Peyer's patch (tissue), 4 donors: Measurements from ENCODE around the gene SWAP70. TPM values are rescaled to one million over a fixed set of nuclear protein-coding genes. Genes with fewer than 3 reads are reported as not detected.
"Not testable (repeated sequence)": the region's sequence is repeated elsewhere in the genome, so short reads cannot be mapped to it uniquely, and the experiment has no call there.

Experiments used
- DNase-seq, 3 donors: peaks; one replicate each; pipeline ENCODE4 v3.0.0-alpha.2; 2017 to 2019
- H3K27ac ChIP-seq, 4 donors: fragments of 200-600 bp; sonication (generic); one replicate each; pipeline ENCODE4 v1.5.1; 2016 to 2019
- H3K27me3 ChIP-seq, 2 donors: fragments of 200-600 bp; sonication (generic); one replicate each; pipeline ENCODE4 v1.5.1; 2019
- H3K36me3 ChIP-seq, 3 donors: fragments of 200-600 bp; sonication (generic); one replicate each; pipeline ENCODE4 v1.5.1; 2016 to 2019
- H3K4me1 ChIP-seq, 4 donors: fragments of 200-600 bp; sonication (generic); one replicate each; pipeline ENCODE4 v1.5.1; 2016 to 2019
- H3K4me3 ChIP-seq, 4 donors: fragments of 200-600 bp; sonication (generic); 1 replicate in 3 of 4; 2 replicates in 1 of 4; pipeline ENCODE4 v1.5.1; 2016 to 2019; ENCODE audit warnings: mild to moderate bottlenecking in 1 of 4
- H3K9me3 ChIP-seq, 4 donors: fragments of 200-600 bp; sonication (generic); one replicate each; pipeline ENCODE4 v1.5.1; 2016 to 2019; ENCODE audit warnings: mild to moderate bottlenecking in 1 of 4
- POLR2A ChIP-seq, 2 donors: fragments of 450-650 bp; IDR thresholded peaks; one replicate each; pipeline ENCODE4 v1.5.1; 2017; ENCODE audit warnings: antibody characterized with exemption in 2 of 2, mild to moderate bottlenecking in 2 of 2, moderate library complexity in 2 of 2
- total RNA-seq, 4 donors: library from RNA; depleted of rRNA; stranded (reverse); fragments of >200 nt; gene quantifications; one replicate each; pipeline ENCODE4 v1.1.0, GENCODE V29; 2016
- TF ChIP-seq, protein P1 (sequence below), 6 experiments: fragments of 450-650 bp in 4 of 6; fragments of 200-600 bp in 2 of 6; sonication (generic) in 1 of 6; IDR thresholded peaks; one replicate each; pipeline ENCODE4 v1.5.1; 2017 to 2019; ENCODE audit warnings: antibody characterized with exemption in 6 of 6, mild to moderate bottlenecking in 3 of 6, moderate library complexity in 1 of 6

SWAP70 gene
- total RNA-seq, 4 donors from 2014 or later, result 16.8 to 62.7 (median 26.1) TPM

DNA sequence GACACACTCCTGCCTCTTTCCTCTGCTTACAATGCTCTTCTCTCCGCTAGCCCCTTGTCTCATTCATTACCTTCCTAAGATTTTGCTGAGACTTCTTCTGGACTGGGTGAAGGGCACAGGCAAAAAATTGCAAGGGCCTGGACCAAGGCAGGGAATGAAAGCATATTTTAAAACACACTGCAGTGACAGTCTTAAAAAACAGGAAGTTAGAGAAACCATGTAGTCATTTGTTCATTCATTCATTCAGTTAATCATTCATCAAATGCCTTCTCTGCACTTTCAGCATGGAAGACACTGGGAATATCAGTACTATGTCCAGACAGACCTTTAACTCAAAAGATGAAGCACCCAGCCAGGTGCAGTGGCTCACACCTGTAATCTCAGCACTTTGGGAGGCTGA lies 44.9 kb upstream of the SWAP70 start:
- TF ChIP-seq POLR2A (IDR thresholded peaks at IDR 0.05), result no peak
- TF ChIP-seq, protein P1, sequence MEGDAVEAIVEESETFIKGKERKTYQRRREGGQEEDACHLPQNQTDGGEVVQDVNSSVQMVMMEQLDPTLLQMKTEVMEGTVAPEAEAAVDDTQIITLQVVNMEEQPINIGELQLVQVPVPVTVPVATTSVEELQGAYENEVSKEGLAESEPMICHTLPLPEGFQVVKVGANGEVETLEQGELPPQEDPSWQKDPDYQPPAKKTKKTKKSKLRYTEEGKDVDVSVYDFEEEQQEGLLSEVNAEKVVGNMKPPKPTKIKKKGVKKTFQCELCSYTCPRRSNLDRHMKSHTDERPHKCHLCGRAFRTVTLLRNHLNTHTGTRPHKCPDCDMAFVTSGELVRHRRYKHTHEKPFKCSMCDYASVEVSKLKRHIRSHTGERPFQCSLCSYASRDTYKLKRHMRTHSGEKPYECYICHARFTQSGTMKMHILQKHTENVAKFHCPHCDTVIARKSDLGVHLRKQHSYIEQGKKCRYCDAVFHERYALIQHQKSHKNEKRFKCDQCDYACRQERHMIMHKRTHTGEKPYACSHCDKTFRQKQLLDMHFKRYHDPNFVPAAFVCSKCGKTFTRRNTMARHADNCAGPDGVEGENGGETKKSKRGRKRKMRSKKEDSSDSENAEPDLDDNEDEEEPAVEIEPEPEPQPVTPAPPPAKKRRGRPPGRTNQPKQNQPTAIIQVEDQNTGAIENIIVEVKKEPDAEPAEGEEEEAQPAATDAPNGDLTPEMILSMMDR (IDR thresholded peaks at IDR 0.05), result no peak
- H3K36me3 ChIP-seq, result no peaks in the 10 kb centered on the region
- no peak overlapping the region for H3K4me3 ChIP-seq
- DNase-seq, result no peak
- H3K4me1 ChIP-seq, result peaks cover 0 to 10% (median 0%) of the 10 kb centered on the region in 4 donors
- H3K27me3 ChIP-seq, result no peaks in the 10 kb centered on the region
- H3K9me3 ChIP-seq, result no peaks in the 10 kb centered on the region
- peak overlapping the region in 1 of 4 donors; percentile 47 for H3K27ac ChIP-seq

DNA sequence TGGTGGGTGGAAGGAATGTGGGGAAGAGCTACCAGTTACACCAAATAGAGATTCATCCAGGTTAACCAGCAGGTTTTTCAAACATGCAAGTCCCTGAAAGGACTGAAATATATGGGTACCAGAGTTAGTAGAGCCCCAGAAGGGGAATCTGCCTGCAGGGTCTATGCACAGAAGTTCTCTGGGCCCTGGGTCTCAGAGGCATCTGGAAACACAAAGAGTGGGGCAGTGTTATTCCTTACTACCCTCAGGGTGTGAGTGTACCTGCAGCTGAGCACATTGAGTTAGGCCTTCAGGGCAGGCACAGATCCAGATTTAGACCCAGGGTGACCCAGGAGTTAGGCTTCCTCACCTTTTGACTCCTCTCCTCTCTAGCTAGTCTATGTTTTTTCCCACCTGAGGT lies 43.9 kb upstream of the SWAP70 start:
- Histone ChIP-seq H3K27ac (no peak overlapping the region), H3K4me1 (peaks cover 0 to 3% (median 0%) of the 10 kb centered on the region in 4 donors), H3K4me3 (no peak overlapping the region), H3K27me3 (no peaks in the 10 kb centered on the region), H3K9me3 (no peaks in the 10 kb centered on the region), H3K36me3 (no peaks in the 10 kb centered on the region)
- TF ChIP-seq, protein P1 (IDR thresholded peaks at IDR 0.05), result no peak
- no peak for DNase-seq

DNA sequence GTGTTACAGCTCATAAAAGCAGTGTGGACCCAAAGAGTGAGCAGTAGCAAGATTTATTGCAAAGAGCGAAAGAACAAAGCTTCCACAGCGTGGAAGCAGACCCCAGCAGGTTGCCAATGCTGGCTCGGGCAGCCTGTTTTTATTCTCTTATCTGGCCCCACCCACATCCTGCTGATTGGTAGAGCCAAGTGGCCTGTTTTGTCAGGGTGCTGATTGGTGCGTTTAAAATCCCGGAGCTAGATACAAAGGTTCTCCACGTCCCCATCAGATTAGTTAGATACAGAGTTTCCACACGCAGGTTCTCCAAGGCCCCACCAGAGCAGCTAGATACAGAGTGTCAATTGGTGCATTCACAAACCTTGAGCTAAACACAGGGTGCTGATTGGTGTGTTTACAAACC lies 41.5 kb upstream of the SWAP70 start:
- H3K4me3 ChIP-seq, H3K36me3 ChIP-seq, H3K9me3 ChIP-seq, H3K27ac ChIP-seq, H3K27me3 ChIP-seq, DNase-seq, H3K4me1 ChIP-seq: not testable (repeated sequence)

DNA sequence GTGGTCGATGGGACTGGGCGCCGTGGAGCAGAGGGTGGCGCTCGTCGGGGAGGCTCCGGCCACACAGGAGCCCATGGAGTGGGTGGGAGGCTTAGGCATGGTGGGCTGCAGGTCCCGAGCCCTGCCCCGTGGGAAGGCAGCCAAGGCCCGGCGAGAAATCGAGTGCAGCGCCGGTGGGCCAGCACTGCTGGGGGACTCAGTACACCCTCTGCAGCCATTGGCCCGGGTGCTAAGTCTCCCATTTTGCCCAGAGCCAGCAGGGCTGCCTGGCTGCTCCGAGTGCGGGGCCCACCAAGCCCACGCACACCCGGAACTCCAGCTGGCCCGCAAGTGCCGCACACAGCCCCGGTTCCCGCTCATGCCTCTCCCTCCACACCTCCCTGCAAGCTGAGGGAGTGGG lies 40.8 kb upstream of the SWAP70 start:
- not testable (repeated sequence) for H3K4me3 ChIP-seq, H3K4me1 ChIP-seq, H3K27ac ChIP-seq, H3K36me3 ChIP-seq, DNase-seq, H3K9me3 ChIP-seq, H3K27me3 ChIP-seq

DNA sequence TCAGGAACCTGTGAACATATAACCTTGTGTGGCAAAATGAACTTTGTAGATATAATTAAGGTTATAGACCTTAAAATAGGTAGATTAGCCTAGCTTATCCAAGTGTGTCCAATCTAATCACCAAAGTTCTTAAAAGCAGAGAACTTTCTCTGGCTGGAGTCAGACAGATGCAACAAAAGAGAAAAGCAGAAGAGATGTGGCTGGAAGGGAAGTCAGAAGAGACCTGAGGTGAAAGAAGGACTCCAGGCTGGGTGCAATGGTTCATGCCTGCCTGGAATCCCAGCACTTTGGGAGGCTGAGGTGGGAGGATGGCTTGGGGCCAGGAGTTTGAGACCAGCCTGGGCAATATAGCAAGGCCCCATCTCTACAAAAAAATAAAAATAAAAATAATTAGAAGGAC lies 39.4 kb upstream of the SWAP70 start:
- DNase-seq, result no peak
- no peaks in the 10 kb centered on the region for H3K27me3 ChIP-seq
- H3K27ac ChIP-seq, result no peak overlapping the region
- H3K9me3 ChIP-seq, result no peaks in the 10 kb centered on the region
- TF ChIP-seq POLR2A (IDR thresholded peaks at IDR 0.05), result no peak
- no peaks in the 10 kb centered on the region for H3K4me1 ChIP-seq
- H3K36me3 ChIP-seq, result no peaks in the 10 kb centered on the region
- H3K4me3 ChIP-seq, result no peak overlapping the region

DNA sequence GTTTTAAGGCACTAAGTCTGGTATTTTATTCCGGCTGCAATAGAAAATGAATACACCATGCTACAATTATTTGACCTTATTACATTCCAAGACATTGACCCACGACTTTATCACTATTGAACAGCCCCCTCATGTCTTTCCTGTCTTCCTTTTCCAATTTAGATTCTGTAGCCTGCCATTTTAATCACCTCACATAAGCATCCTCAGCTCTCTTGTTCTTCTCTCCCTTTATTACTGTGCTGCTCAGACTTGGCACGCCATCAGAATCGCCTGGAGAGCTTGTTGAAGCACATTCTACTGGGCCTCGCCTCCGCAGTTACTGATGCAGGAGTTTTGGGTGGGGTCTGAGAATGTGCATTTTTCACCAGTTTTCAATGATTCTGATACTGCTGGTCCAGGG lies 38.7 kb upstream of the SWAP70 start:
- Histone ChIP-seq H3K4me1 (no peaks in the 10 kb centered on the region), H3K36me3 (no peaks in the 10 kb centered on the region), H3K27ac (no peak overlapping the region), H3K4me3 (no peak overlapping the region), H3K9me3 (no peaks in the 10 kb centered on the region), H3K27me3 (no peaks in the 10 kb centered on the region)
- no peak for DNase-seq
- TF ChIP-seq, protein P1 (IDR thresholded peaks at IDR 0.05), result no peak
- no peak for TF ChIP-seq POLR2A (IDR thresholded peaks at IDR 0.05)

DNA sequence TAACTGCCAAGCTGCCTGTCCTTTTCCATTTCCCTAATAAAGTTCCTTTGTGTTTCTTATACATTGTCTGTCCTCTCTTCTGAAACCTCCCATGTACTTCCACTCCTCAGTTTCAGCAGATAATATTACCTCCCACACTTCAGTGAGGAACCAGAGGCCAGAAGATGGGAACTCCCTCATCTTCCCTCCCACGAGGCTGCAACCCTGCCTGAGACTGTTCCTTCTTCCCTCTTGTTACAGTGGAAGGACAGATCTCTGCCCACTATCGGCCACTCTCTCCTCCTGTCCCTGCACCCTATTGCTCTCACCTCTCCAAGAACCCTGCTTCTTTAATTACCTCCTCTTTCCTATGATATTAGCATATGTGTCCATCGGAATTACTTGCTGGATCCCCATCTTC lies 38.1 kb upstream of the SWAP70 start:
- H3K4me3 ChIP-seq, result no peak overlapping the region
- H3K27me3 ChIP-seq, result no peaks in the 10 kb centered on the region
- H3K27ac ChIP-seq, result no peak overlapping the region
- no peaks in the 10 kb centered on the region for H3K4me1 ChIP-seq
- no peak for DNase-seq
- no peaks in the 10 kb centered on the region for H3K9me3 ChIP-seq
- TF ChIP-seq, protein P1 (IDR thresholded peaks at IDR 0.05), result no peak
- TF ChIP-seq POLR2A (IDR thresholded peaks at IDR 0.05), result no peak
- H3K36me3 ChIP-seq, result no peaks in the 10 kb centered on the region
